ENCODE measurements around the gene DNM1L. TPM values are rescaled to one million over a fixed set of nuclear protein-coding genes. Genes with fewer than 3 reads are reported as not detected.

The DNM1L gene
- 10 to 100 TPM; 44.7 to 67.6 TPM for total RNA-seq

DNA sequence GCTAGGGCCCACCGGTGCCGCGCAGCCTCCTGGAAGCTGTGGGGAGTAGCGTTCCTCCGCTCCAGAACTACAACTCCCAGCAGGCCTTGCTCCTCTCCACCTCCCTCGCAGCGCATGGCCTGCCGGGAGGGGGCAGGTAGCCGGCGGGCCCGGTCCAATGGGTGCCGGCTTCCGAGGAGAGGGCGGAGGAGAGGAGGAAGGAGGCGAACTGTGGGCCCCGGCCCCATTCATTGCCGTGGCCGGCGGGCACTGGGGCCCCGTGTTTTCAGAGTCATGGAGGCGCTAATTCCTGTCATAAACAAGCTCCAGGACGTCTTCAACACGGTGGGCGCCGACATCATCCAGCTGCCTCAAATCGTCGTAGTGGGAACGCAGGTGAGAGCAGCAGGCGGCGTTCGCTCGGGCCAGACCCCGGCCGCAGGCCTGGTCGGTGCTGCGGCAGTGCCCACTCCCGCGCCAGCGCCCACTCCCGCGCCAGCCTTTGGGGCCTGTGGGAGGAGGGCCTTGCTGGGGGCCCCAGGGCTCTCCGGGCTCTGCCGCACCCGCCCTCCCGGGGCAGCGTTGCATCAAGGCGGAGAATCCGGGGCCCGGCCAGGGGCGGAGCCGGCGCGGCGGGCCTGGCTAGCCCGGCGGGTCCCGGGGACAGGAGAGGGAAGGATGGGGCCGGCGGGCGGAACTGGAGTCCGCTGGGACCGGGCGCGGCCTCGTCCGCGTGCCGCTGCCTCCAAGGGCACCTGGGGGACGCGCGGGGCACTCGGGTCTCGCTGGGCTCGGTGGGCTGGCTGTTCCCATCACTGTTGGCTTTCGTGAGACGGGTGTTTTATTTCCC, at the start of gene DNM1L:
Gene DNM1L (plus strand): TSS at position 211 of the 829 bp plus-strand sequence. CDS start 63 bp downstream, at position 274.
- peak within 1 kb of the TSS; percentile 91 for H3K27ac Mint-ChIP-seq
- peaks cover 8% of the 10 kb centered on the region for H3K4me1 Mint-ChIP-seq
- peaks cover 17% of the 10 kb centered on the region for H3K36me3 Mint-ChIP-seq (ENCODE audit: low read depth)
- no peaks in the 10 kb centered on the region for H3K27me3 Mint-ChIP-seq
- no peaks in the 10 kb centered on the region for H3K9me3 Mint-ChIP-seq
- peak within 1 kb of the TSS; percentile 93 for H3K4me3 Mint-ChIP-seq
- peak; percentile 99 for ATAC-seq (replicated peaks)

DNA sequence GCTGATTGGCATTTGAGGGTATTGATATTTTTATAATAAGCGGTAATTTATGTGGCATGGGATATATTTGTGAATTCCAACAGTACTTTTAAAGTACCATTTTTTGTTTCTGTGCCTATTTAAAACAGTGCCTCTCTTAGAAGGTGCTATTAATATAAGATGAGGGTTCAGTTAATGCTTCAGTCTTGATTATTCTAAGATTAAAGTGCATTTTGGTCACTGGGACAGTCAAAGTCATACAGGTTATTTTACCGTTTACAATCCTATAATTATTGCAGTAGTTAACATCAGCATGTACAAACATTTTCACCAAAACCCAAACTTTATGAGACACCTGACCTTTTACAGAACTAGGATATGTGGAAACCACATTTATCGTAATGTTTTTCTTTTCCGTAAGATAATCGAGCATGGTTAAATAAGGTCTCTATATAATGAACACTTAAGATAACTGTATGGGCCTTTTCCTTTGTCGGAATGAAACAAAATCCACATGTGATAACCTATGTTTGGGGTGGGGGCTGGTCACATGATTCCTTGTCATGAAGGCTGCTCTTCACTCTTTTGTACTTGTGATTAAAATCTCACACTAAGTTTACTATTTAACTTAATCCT, 37.7 kb upstream of the DNM1L start:
- H3K27ac Mint-ChIP-seq, result no peak overlapping the region
- H3K36me3 Mint-ChIP-seq (ENCODE audit: low read depth), result no peaks in the 10 kb centered on the region
- ATAC-seq (replicated peaks), result no peak
- no peaks in the 10 kb centered on the region for H3K9me3 Mint-ChIP-seq
- H3K27me3 Mint-ChIP-seq, result no peaks in the 10 kb centered on the region
- H3K4me3 Mint-ChIP-seq, result no peak overlapping the region
- H3K4me1 Mint-ChIP-seq, result no peaks in the 10 kb centered on the region

DNA sequence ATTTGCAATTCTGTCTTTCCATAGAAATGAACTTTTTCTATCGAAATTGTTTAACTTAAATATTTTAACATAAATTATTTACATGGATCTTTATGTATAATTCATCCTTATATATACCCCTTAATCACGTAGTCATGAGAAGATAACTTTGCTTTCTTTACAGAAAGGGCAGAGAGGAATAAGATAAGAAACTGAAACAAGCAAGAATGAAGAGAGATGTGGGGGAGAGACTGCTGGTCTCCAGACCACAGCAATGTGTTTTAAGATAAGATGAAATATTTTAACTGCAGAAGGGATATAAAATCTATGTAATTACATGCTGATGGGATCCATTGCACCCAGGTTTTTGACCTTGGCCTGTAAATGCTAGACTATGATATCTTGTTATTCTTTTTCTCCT, 34.7 kb upstream of the DNM1L start:
- peaks cover 5% of the 10 kb centered on the region for H3K27me3 Mint-ChIP-seq

DNA sequence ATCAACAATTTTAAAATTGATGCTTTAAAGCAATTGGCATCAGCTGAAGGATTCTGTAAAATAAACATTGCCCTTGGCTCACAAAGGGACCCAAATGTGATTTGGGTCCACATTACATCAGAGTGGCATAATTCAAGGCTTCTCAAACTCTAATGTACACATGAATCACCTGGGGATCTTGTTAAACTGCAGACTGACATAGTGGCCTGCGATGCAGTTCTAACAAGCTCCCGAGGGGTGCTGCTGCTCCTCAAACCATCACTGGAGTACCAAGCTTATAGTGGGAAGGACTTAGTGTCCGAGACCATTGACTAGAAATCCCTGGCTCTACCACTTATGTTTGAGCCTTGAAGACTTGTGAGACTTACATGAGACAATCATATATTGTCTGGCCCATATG, 31.8 kb upstream of the DNM1L start:
- Mint-ChIP-seq H3K36me3 (ENCODE audit: low read depth) (no peaks in the 10 kb centered on the region), H3K4me3 (no peak overlapping the region), H3K9me3 (no peaks in the 10 kb centered on the region), H3K27me3 (peaks cover 5% of the 10 kb centered on the region), H3K27ac (no peak overlapping the region), H3K4me1 (no peaks in the 10 kb centered on the region)
- ATAC-seq (replicated peaks), result no peak

More for the DNA sequence above, 34.7 kb upstream of the DNM1L start:
- Mint-ChIP-seq H3K4me3 (no peak overlapping the region), H3K27ac (no peak overlapping the region), H3K36me3 (ENCODE audit: low read depth) (no peaks in the 10 kb centered on the region), H3K9me3 (no peaks in the 10 kb centered on the region), H3K4me1 (no peaks in the 10 kb centered on the region)
- ATAC-seq (replicated peaks), result no peak

DNA sequence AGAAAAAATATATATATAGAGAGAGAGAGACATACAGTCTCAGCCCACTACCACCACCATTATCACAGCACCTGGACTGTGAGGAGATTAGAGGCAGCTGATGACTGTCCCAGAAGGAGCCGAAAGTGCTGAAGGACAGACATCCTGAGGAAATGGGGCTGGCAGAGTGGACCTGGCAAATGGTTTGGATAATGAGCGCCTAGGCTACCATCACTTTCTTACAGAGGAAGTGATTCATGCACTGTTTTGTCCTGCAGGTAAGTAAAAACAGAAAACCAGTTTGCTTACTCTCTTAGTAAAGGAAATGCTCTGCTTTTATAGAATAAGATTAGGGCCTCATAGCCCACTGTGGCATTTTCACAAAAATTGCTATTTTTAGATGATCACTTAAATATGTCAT, 28.6 kb upstream of the DNM1L start:
- H3K9me3 Mint-ChIP-seq, result no peaks in the 10 kb centered on the region
- no peak overlapping the region for H3K27ac Mint-ChIP-seq
- H3K4me1 Mint-ChIP-seq, result no peaks in the 10 kb centered on the region
- H3K36me3 Mint-ChIP-seq (ENCODE audit: low read depth), result no peaks in the 10 kb centered on the region
- ATAC-seq (replicated peaks), result no peak
- no peak overlapping the region for H3K4me3 Mint-ChIP-seq
- H3K27me3 Mint-ChIP-seq, result peaks cover 5% of the 10 kb centered on the region

DNA sequence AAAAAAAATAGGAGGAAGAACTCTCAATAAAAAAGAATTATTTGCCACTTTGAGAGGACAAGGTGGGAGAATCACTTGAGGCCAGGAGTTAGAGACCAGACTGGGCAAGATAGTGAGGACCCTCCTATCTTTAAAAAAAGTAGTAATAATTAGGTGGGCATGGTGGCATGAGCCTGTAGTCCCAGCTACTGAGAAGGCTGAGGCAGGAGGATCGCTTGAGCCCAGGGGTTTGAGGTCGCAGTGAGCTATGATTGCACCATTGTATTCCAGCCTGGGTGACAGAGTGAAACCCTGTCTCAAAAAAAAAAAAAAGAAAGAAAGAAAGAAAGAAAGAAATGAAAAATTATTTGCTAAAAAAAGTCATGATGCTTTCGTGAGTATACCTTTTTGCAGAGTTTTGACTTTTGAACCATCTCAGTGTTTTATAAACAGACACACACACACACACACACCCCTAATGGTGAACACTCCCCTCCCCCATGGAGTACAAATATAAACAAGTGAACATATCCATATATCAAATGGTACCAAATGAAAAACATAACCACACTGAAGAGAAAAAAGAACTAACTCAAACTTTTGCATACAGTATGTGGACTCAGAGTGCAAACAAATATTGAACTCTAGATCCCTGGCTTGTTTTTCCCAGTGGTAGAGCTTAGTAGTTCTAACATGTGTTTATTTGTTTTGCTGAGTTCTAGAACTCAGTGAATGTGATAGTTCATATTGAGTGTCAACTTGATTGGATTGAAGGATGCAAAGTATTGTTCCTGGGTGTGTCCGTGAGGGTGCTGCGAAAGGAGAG, 27.7 kb upstream of the DNM1L start:
- H3K27me3 Mint-ChIP-seq, result peaks cover 5% of the 10 kb centered on the region
- no peak overlapping the region for H3K4me3 Mint-ChIP-seq
- H3K27ac Mint-ChIP-seq, result no peak overlapping the region
- no peaks in the 10 kb centered on the region for H3K36me3 Mint-ChIP-seq (ENCODE audit: low read depth)
- H3K4me1 Mint-ChIP-seq, result no peaks in the 10 kb centered on the region
- H3K9me3 Mint-ChIP-seq, result no peaks in the 10 kb centered on the region
- ATAC-seq (replicated peaks), result no peak

DNA sequence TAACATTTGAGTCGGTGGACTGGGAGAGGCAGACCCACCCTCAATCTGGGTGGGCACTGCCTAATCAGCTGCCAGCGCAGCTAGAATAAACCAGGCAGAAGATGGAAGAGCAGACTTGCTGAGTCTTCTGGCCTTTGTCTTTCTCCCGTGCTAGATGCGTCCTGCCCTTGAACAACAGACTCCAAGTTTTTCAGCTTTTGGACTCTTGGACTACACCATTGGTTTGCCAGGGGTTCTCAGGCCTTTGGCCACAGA, 27.2 kb upstream of the DNM1L start:
- Mint-ChIP-seq H3K4me3 (no peak overlapping the region), H3K9me3 (no peaks in the 10 kb centered on the region), H3K36me3 (ENCODE audit: low read depth) (no peaks in the 10 kb centered on the region), H3K27me3 (peaks cover 5% of the 10 kb centered on the region), H3K27ac (no peak overlapping the region), H3K4me1 (no peaks in the 10 kb centered on the region)
- ATAC-seq (replicated peaks), result no peak

DNA sequence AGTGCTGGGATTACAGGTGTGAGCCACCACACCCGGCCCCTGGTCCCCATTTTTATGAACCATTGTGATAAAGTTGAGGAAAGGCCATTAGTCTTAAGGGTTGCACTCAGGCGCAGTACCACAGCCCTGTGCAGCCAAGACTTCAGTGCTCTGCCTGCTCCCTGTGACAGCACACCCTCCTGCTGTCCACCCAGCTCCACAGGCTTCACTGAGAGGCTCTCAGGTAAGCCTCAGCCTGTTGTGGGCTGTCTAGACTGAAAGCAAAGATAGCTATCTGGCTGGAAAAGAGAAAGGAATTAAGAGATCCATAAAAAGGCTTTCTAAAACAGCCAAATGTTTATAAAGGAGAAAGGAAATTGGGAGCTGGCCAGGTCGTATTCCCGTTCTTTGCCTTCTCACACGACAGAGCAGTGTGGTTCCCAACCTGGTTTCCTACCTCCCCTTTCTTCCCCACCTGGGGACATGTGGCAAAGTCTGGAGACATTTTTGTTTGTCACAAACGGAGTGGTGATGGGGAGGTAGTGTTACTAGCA, 19.1 kb upstream of the DNM1L start:
- Mint-ChIP-seq H3K27ac (no peak overlapping the region), H3K36me3 (ENCODE audit: low read depth) (no peaks in the 10 kb centered on the region), H3K4me3 (no peak overlapping the region), H3K4me1 (no peaks in the 10 kb centered on the region), H3K27me3 (no peaks in the 10 kb centered on the region), H3K9me3 (no peaks in the 10 kb centered on the region)
- no peak for ATAC-seq (replicated peaks)

DNA sequence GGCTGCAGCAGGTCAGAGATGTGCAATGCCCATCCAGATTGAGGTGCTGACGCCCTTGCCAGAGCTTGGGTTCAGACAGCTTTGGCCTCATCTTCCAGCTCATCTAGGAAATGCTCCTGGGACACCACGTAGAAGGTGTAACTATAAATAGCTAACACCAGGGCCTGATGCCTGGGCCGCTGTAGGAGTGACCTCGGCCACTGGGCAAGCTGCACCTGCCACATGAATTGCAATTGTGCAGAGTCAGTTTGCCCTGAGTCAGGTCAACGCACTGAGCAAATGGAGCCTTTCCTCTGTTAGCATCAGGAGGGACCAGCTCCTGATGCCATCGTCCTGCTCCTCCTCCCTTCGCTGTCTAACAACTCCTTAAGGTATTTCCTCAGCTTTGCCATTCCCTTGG, 17.4 kb upstream of the DNM1L start:
- H3K27me3 Mint-ChIP-seq, result peaks cover 3% of the 10 kb centered on the region
- ATAC-seq (replicated peaks), result no peak
- H3K9me3 Mint-ChIP-seq, result no peaks in the 10 kb centered on the region
- H3K27ac Mint-ChIP-seq, result no peak overlapping the region
- H3K4me1 Mint-ChIP-seq, result no peaks in the 10 kb centered on the region
- H3K4me3 Mint-ChIP-seq, result no peak overlapping the region
- no peaks in the 10 kb centered on the region for H3K36me3 Mint-ChIP-seq (ENCODE audit: low read depth)

DNA sequence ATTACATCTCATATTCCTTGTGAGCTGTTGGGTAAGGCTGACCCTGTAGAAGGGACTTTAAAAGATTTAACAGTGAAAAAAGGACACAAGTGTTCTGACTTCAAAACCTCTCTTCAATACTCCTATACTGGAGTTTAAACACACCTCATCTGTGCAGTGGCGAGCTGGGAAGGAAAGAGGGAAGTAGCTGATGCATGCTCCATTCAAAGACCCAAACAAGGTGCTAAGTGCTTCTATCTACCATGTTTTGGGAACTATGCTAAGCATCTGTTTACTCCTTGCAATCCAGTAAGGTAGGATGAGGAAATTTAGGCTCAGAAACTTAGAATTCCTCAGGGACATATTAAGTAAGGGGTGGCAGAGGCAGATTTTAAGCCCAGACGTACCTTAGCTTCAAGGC, 16.4 kb upstream of the DNM1L start:
- H3K27me3 Mint-ChIP-seq, result peaks cover 3% of the 10 kb centered on the region
- ATAC-seq (replicated peaks), result no peak
- no peak overlapping the region for H3K27ac Mint-ChIP-seq
- no peak overlapping the region for H3K4me3 Mint-ChIP-seq
- H3K9me3 Mint-ChIP-seq, result no peaks in the 10 kb centered on the region
- H3K4me1 Mint-ChIP-seq, result no peaks in the 10 kb centered on the region
- H3K36me3 Mint-ChIP-seq (ENCODE audit: low read depth), result no peaks in the 10 kb centered on the region

DNA sequence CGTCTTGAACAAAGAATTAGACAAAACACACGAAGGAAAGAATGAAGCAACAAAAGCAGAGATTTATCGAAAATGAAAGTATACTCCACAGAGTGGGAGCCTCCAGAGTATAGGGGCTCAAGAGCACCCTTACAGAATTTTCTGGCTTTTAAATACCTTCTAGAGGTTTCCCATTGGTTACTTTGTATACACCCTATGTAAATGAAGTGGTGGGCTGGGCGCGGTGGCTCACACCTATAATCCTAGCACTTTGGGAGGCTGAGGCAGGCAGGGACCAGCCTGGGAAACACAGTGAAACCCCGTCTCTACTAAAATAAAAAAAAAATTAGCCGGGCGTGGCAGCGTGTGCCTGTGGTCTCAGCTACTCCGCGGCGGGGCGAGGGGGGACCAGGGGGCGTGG, 13.1 kb upstream of the DNM1L start:
- no peak for ATAC-seq (replicated peaks)
- Mint-ChIP-seq H3K27ac (no peak overlapping the region), H3K36me3 (ENCODE audit: low read depth) (no peaks in the 10 kb centered on the region), H3K27me3 (peaks cover 6% of the 10 kb centered on the region), H3K9me3 (peaks cover 8% of the 10 kb centered on the region), H3K4me3 (no peak overlapping the region), H3K4me1 (no peaks in the 10 kb centered on the region)

DNA sequence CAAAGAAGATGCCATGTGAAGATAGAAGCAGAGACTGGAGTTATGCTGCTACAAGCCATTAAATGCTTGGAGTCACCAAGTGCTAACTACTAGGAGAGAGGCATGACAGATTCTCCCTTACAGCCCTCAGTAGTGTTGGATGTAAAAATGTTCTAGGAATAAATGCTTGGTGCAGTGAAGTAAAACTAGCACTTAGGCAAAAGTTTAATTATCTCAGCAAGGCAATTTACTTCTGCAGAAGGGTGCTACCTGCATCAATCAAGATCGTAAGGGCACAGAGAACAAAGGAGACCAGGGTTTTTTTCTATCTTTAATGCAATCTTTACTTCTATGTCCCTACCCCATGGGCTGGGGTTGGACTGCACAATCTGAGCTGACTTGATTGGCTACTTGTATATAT, 9.5 kb upstream of the DNM1L start:
- H3K4me3 Mint-ChIP-seq, result no peak overlapping the region
- no peaks in the 10 kb centered on the region for H3K4me1 Mint-ChIP-seq
- ATAC-seq (replicated peaks), result no peak
- H3K27ac Mint-ChIP-seq, result no peak overlapping the region
- H3K9me3 Mint-ChIP-seq, result peaks cover 8% of the 10 kb centered on the region
- no peaks in the 10 kb centered on the region for H3K36me3 Mint-ChIP-seq (ENCODE audit: low read depth)
- peaks cover 7% of the 10 kb centered on the region for H3K27me3 Mint-ChIP-seq

DNA sequence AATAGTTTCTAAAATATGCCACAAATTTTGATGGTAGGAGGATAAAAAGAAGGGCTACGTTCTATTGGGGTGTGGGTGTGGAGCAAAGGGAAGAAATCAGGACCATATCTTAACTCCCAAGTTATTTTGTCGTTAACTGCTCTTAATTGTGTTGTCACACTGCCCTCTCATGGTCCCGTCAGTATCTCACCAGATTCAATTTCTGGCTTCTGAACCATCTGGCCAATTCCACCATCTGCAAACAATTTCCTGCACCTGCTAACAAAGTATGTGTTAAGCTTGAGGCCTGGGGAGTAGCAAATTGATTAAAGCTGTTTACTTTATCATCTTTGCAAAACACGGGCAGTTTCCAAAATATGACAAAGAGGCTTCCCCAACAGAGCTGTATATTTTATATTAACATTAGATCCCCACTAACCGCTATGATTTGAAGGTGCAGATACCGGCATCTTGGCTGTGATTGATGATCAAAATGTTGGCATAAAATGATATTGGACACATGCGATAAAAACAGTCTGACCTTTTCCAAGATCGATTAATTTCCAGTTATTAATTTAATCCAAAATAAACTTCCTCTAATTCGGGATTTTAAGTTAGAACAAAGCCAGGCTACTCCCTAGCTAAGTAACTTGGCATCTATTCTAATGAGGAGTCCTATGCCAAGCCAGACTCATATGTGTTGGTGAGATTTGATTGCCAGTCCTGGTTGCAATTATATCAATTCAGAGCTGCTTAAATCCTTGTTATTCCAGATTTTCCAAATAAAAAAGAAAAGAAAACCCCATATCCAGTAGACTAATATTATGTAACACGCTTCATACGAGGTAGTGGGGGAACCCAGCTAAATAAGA, 6.9 kb upstream of the DNM1L start:
- Mint-ChIP-seq H3K27me3 (peaks cover 4% of the 10 kb centered on the region), H3K9me3 (peaks cover 8% of the 10 kb centered on the region), H3K27ac (no peak overlapping the region), H3K4me1 (no peaks in the 10 kb centered on the region), H3K4me3 (no peak overlapping the region), H3K36me3 (ENCODE audit: low read depth) (no peaks in the 10 kb centered on the region)
- no peak for ATAC-seq (replicated peaks)

DNA sequence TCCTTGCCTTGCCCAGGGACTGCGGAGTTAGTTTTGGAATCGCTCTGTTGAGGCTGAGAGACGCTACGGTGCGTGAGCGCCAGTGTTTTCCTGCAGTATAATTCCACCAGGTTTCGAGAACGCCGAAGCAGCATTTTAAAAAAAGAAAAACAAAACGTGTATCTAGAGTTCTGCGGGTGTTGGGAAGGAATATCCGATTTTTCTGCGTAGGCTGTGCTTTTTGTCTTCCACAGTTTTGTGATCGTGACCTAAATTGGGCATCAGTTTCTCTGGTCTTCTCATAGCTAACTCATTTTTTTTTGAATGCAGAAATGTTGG, 778 bp downstream of the DNM1L start:
- Mint-ChIP-seq H3K4me1 (peaks cover 8% of the 10 kb centered on the region), H3K4me3 (peak overlapping the region; percentile 93), H3K36me3 (ENCODE audit: low read depth) (peaks cover 23% of the 10 kb centered on the region), H3K9me3 (no peaks in the 10 kb centered on the region), H3K27me3 (no peaks in the 10 kb centered on the region), H3K27ac (peak overlapping the region; percentile 91)
- no peak for ATAC-seq (replicated peaks)

Data from activated T-helper 17 cell treated with anti-CD3 and anti-CD28 coated beads, Interleukin-2, amount 50 U/mL, for 72 hours (primary cell).